Adipose tissue (tissue), 3 donors: ENCODE measurements around the gene KAT6B. TPM values are rescaled to one million over a fixed set of nuclear protein-coding genes. Genes with fewer than 3 reads are reported as not detected.
"Not testable (repeated sequence)": the region's sequence is repeated elsewhere in the genome, so short reads cannot be mapped to it uniquely, and the experiment has no call there.

Source experiments
- H3K27ac ChIP-seq: one replicate; pipeline ENCODE4 v1.5.1; 2013; ENCODE audit warnings: low read depth, low read length
- WGBS, 3 donors: extraction: QIAGEN DNeasy Blood & Tissue Kit; methylation state at CpG; one replicate each; pipeline ENCODE4 v1.1.7; 2013; 5-methylcytosine and 5-hydroxymethylcytosine counted together
- polyA plus RNA-seq, 3 donors: library from polyadenylated mRNA; stranded (reverse); fragments of 200-250 nt; gene quantifications; one replicate each; pipeline ENCODE4 v1.2.3, GENCODE V29; 2013
- donor health status: healthy with polysubstance abuse.
- donor health status: Bipolar disorder and iron deficiency.
- donor health status: healthy.

Gene KAT6B
- polyA plus RNA-seq, 3 donors: 5.4 to 12.9 (median 6.8) TPM

- 93 to 95% (median 94%) methylated on average over 3 of the region's 3 CpGs for WGBS, 3 donors
- no peak overlapping the region for H3K27ac ChIP-seq
Observed at GRCh38 chr10:74903491-74903890, 77.1 kb downstream of the KAT6B start.

- H3K27ac ChIP-seq: no peak overlapping the region
- 58 to 81% (median 60%) methylated on average over 6 of the region's 6 CpGs for WGBS, 3 donors
Observed at GRCh38 chr10:74906611-74907198, 80.3 kb downstream of the KAT6B start.

GRCh38 chr10:74909670-74910069 is 83.3 kb downstream of the KAT6B start:
- WGBS, 3 donors: 84 to 91% (median 88%) methylated on average over 1 of the region's 1 CpG
- no peak overlapping the region for H3K27ac ChIP-seq

GRCh38 chr10:74910241-74910975 is 84.0 kb downstream of the KAT6B start:
- H3K27ac ChIP-seq: no peak overlapping the region
- 75 to 87% (median 80%) methylated on average over 4 of the region's 4 CpGs for WGBS, 3 donors

GRCh38 chr10:74910976-74911350 is 84.6 kb downstream of the KAT6B start:
- WGBS, 3 donors: 88 to 96% (median 88%) methylated on average over 2 of the region's 2 CpGs
- H3K27ac ChIP-seq: no peak overlapping the region

- H3K27ac ChIP-seq: no peak overlapping the region
Observed at GRCh38 chr10:74912182-74912581, 85.8 kb downstream of the KAT6B start.

- 67 to 83% (median 81%) methylated on average over 2 of the region's 2 CpGs for WGBS, 3 donors
Observed at GRCh38 chr10:74912682-74913081, 86.3 kb downstream of the KAT6B start.

GRCh38 chr10:74913377-74913979 is 87.1 kb downstream of the KAT6B start:
- H3K27ac ChIP-seq: no peak overlapping the region
- WGBS, 3 donors: 68 to 76% (median 70%) methylated on average over 6 of the region's 6 CpGs

More at GRCh38 chr10:74912682-74913081, 86.3 kb downstream of the KAT6B start:
- no peak overlapping the region for H3K27ac ChIP-seq

GRCh38 chr10:74916283-74916682 is 89.9 kb downstream of the KAT6B start:
- 85 to 95% (median 94%) methylated on average over 1 of the region's 1 CpG for WGBS, 3 donors
- H3K27ac ChIP-seq: no peak overlapping the region

- no peak overlapping the region for H3K27ac ChIP-seq
Observed at GRCh38 chr10:74917481-74918077, 91.2 kb downstream of the KAT6B start.

GRCh38 chr10:74919671-74920070 is 93.3 kb downstream of the KAT6B start:
- H3K27ac ChIP-seq: no peak overlapping the region

GRCh38 chr10:74921070-74921469 is 94.7 kb downstream of the KAT6B start:
- H3K27ac ChIP-seq: not testable (repeated sequence)
- WGBS, 3 donors: 96 to 97% (median 96%) methylated on average over 5 of the region's 5 CpGs

- WGBS, 3 donors: 25 to 68% (median 65%) methylated on average over 2 of the region's 2 CpGs
- H3K27ac ChIP-seq: no peak overlapping the region
Observed at GRCh38 chr10:74921744-74922143, 95.3 kb downstream of the KAT6B start.

- 33 to 91% (median 90%) methylated on average over 1 of the region's 1 CpG for WGBS, 3 donors
- no peak overlapping the region for H3K27ac ChIP-seq
Observed at GRCh38 chr10:74922921-74923320, 96.5 kb downstream of the KAT6B start.

- WGBS, 3 donors: 39 to 53% (median 40%) methylated on average over 4 of the region's 4 CpGs
- no peak overlapping the region for H3K27ac ChIP-seq
Observed at GRCh38 chr10:74923556-74923955, 97.2 kb downstream of the KAT6B start.

GRCh38 chr10:74924251-74924963 is 98.0 kb downstream of the KAT6B start:
- no peak overlapping the region for H3K27ac ChIP-seq
- 26 to 39% (median 36%) methylated on average over 5 of the region's 5 CpGs for WGBS, 3 donors

GRCh38 chr10:74925291-74925690 is 98.9 kb downstream of the KAT6B start:
- 58 to 72% (median 64%) methylated on average over 1 of the region's 1 CpG for WGBS, 3 donors
- H3K27ac ChIP-seq: no peak overlapping the region

- no peak overlapping the region for H3K27ac ChIP-seq
- WGBS, 3 donors: 48 to 87% (median 73%) methylated on average over 4 of the region's 4 CpGs
Observed at GRCh38 chr10:74925708-74926107, 99.3 kb downstream of the KAT6B start.
